Caco-2 (cell line): Measurements from ENCODE around the gene TRAPPC2L. TPM values are rescaled to one million over a fixed set of nuclear protein-coding genes. Genes with fewer than 3 reads are reported as not detected.

Experiments used
- BruUV-seq: library from RNA; stranded (reverse); fragments of 400-500 nt; replicated peaks from 2 replicates; lab custom pipeline; 2021; lab: Mats Ljungman, UMichigan
- CTCF ChIA-PET: fragments of 300-600 bp; sonication (Branson Sonifier 250); formaldehyde crosslinking; loops from one replicate; lab custom pipeline; 2022; ENCODE audit warnings: antibody characterized with exemption; lab: Charles Lee
- POLR2A ChIA-PET: fragments of 300-600 bp; sonication (Branson Sonifier 250); formaldehyde crosslinking; loops from one replicate; lab custom pipeline; 2022; ENCODE audit warnings: antibody characterized with exemption; lab: Charles Lee
- DNase-seq, 2 experiments: peaks; one replicate each; pipeline versions ENCODE4 v3.0.0 to v3.0.0-alpha.2; 2020 to 2022
- H3K27me3 ChIP-seq: replicated peaks from 2 replicates; pipeline ENCODE4 v1.6.0; 2011; ENCODE audit warnings: low read length; ENCODE audit not compliant: control insufficient read depth, insufficient read depth
- H3K36me3 ChIP-seq: 2 replicates; pipeline ENCODE4 v1.5.1; 2011; ENCODE audit warnings: low read length; ENCODE audit not compliant: control insufficient read depth, insufficient read depth
- H3K4me1 ChIP-seq: fragments of 250-450 bp; sonication (Bioruptor Pico); 2 replicates; pipeline ENCODE4 v1.5.1; 2020; ENCODE audit warnings: mild to moderate bottlenecking
- H3K4me3 ChIP-seq: 2 replicates; pipeline ENCODE4 v1.5.1; 2011; ENCODE audit warnings: low read depth, mild to moderate bottlenecking, control low read depth, low read length
- H3K9me3 ChIP-seq: fragments of 250-450 bp; sonication (Bioruptor Pico); 2 replicates; pipeline ENCODE4 v1.5.1; 2020; ENCODE audit warnings: mild to moderate bottlenecking, moderate library complexity
- H3K27ac Mint-ChIP-seq: one replicate; pipeline ENCODE4 v1.8.0; 2022; ENCODE audit warnings: mixed read lengths; ENCODE audit not compliant: unreplicated experiment
- H3K27me3 Mint-ChIP-seq: one replicate; pipeline ENCODE4 v1.8.0; 2022; ENCODE audit warnings: mixed read lengths; ENCODE audit not compliant: insufficient read depth, unreplicated experiment
- H3K36me3 Mint-ChIP-seq: one replicate; pipeline ENCODE4 v1.8.0; 2022; ENCODE audit warnings: mild to moderate bottlenecking, mixed read lengths; ENCODE audit not compliant: insufficient read depth, unreplicated experiment
- H3K4me1 Mint-ChIP-seq: one replicate; pipeline ENCODE4 v1.8.0; 2022; ENCODE audit warnings: low read depth, mixed read lengths; ENCODE audit not compliant: unreplicated experiment
- H3K4me3 Mint-ChIP-seq: one replicate; pipeline ENCODE4 v1.8.0; 2022; ENCODE audit warnings: mild to moderate bottlenecking, moderate library complexity, mixed read lengths; ENCODE audit not compliant: unreplicated experiment
- H3K9me3 Mint-ChIP-seq: one replicate; pipeline ENCODE4 v1.8.0; 2022; ENCODE audit warnings: mixed read lengths; ENCODE audit not compliant: unreplicated experiment
- CTCF ChIP-seq, 2 experiments: fragments of 200-600 bp in 1 of 2; IDR thresholded peaks; 1 replicate in 1 of 2; 2 replicates in 1 of 2; pipeline versions ENCODE4 v1.5.1 to v1.8.0; 2011 to 2022; ENCODE audit warnings: antibody characterized with exemption in 1 of 2, control low read depth in 1 of 2, inconsistent platforms in 1 of 2, low read depth in 1 of 2, low read length in 1 of 2, mild to moderate bottlenecking in 1 of 2, moderate library complexity in 1 of 2; ENCODE audit not compliant: insufficient read depth in 1 of 2, severe bottlenecking in 1 of 2, unreplicated experiment in 1 of 2
- intact Hi-C: fragments of 100-400 bp; cut with micrococcal nuclease; formaldehyde crosslinking; loops from one replicate; pipeline ENCODE4 v1.10.0; 2022; ENCODE audit not compliant: unreplicated experiment
- total RNA-seq: library from RNA; stranded (reverse); gene quantifications from 2 replicates; pipeline ENCODE4 v1.2.3, GENCODE V29; 2022

Gene TRAPPC2L
- total RNA-seq, 1 experiment from 2014 or later: 179 TPM

DNA sequence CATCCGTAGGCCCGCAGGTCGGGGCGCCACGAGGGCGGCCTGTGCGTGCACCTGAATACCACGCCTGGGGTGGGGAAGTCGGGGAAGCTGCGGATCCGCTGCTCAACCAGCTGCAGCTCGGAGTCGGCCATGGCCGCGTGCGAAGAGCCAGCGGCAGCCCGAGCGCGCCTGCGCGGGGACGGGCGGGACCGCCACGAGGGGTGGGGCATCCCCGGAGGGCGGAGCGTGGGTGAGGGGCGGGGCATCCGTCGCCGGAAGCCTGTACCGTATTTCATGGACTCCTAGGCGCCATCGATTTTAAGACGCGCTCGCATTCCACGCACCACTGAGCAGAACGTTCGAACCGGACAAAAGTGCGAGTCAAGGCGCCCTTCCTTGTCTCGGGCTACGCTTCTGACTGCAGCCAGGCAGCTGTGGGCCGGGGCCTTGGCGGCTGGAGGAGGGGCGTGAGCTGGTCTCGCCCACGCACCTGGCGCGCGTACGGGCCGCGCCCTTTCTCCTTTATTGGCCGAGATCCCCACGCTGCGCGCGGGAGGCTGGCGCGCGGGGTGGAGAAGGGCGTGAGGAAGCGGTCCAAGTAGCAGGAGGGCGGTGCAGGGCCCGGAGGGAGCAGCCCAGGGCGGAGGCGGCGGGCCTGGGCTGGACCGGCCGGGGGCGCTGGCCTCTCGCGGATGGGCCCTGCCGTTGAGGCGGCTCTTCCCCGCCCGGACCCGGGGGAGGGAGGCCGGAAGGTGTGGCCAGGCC, 45.0 kb upstream of the TRAPPC2L start, which contains the start of gene APRT:
Gene APRT (minus strand): TSS at position 160 of the 744 bp plus-strand sequence. CDS start 29 bp downstream, at position 131.
- H3K36me3 ChIP-seq: peaks cover 17% of the 10 kb centered on the region
- peak within 1 kb of the TSS; percentile 96 for H3K4me3 ChIP-seq
- Mint-ChIP-seq H3K27me3 (no peaks in the 10 kb centered on the region), H3K36me3 (peaks cover 86% of the 10 kb centered on the region), H3K27ac (peak within 1 kb of the TSS; percentile 98), H3K4me3 (peak within 1 kb of the TSS; percentile 97), H3K4me1 (no peaks in the 10 kb centered on the region), H3K9me3 (no peaks in the 10 kb centered on the region)
- ChIA-PET POLR2A (interaction anchor here (0.6 to 2.5 kb wide), 5 partner anchors 45 to 429 kb away, joined by 3 to 13 read pairs (median 3); partner anchors contain the start of genes GALNS, TRAPPC2L and ZNF778), CTCF (interaction anchor here (0.6 to 3.1 kb wide), 6 partner anchors 9 to 115 kb away, joined by 3 to 29 read pairs (median 5); partner anchors contain the start of genes GALNS, PIEZO1 and TRAPPC2L)
- TSS peak; percentile 15 for BruUV-seq
- peak; percentile 97 to 99 for DNase-seq
- peaks cover 15% of the 10 kb centered on the region for H3K4me1 ChIP-seq
- intact Hi-C loops: loop anchor here (1.0 kb wide), 2 partner anchors 8 to 45 kb away; partner anchors contain the start of gene TRAPPC2L
- H3K9me3 ChIP-seq: no peaks in the 10 kb centered on the region
- peak in 1 of 2 experiments; percentile 19 for TF ChIP-seq CTCF (IDR thresholded peaks at IDR 0.05; ENCODE audit: insufficient read depth in 1 of 2, low read depth in 1 of 2, low read length in 1 of 2, severe bottlenecking in 1 of 2, unreplicated experiment in 1 of 2)
- H3K27me3 ChIP-seq: no peaks in the 10 kb centered on the region

- H3K36me3 ChIP-seq: peaks cover 13% of the 10 kb centered on the region
- intact Hi-C loops: loop anchor here (1.0 kb wide), 2 partner anchors 8 to 45 kb away; partner anchors contain the start of gene TRAPPC2L
- H3K4me3 ChIP-seq: peak overlapping the region; percentile 96
- no peaks in the 10 kb centered on the region for H3K9me3 ChIP-seq
- DNase-seq: peak in 1 of 2 experiments; percentile 75
- Mint-ChIP-seq H3K9me3 (no peaks in the 10 kb centered on the region), H3K4me1 (no peaks in the 10 kb centered on the region), H3K36me3 (peaks cover 86% of the 10 kb centered on the region), H3K4me3 (peak overlapping the region; percentile 97), H3K27me3 (no peaks in the 10 kb centered on the region), H3K27ac (peak overlapping the region; percentile 98)
- ChIA-PET POLR2A (interaction anchor here (2.5 kb wide), 1 partner anchor 45 kb away, joined by 13 read pairs; the partner anchor contains the start of genes GALNS and TRAPPC2L), CTCF (interaction anchor here (0.6 to 2.9 kb wide), 5 partner anchors 10 to 114 kb away, joined by 3 to 15 read pairs (median 5); partner anchors contain the start of genes GALNS, PIEZO1 and TRAPPC2L)
- peak in 1 of 2 experiments; percentile 9 for TF ChIP-seq CTCF (IDR thresholded peaks at IDR 0.05; ENCODE audit: insufficient read depth in 1 of 2, low read depth in 1 of 2, low read length in 1 of 2, severe bottlenecking in 1 of 2, unreplicated experiment in 1 of 2)
- peaks cover 15% of the 10 kb centered on the region for H3K4me1 ChIP-seq
- no TSS peak for BruUV-seq
- no peaks in the 10 kb centered on the region for H3K27me3 ChIP-seq
These were observed 44.2 kb upstream of the TRAPPC2L start for GRCh38 chr16:88812513-88813268.
